ENCODE data around the gene CALHM4. TPM values are rescaled to one million over a fixed set of nuclear protein-coding genes. Genes with fewer than 3 reads are reported as not detected.

Gene CALHM4
- total and polyA plus RNA-seq, 2 of the 8 experiments (the other 6 are each of a cell fraction or from before 2014, with no cell fraction given) = not detected

GRCh38 chr6:116560130-116560529, 6.6 kb downstream of the CALHM4 start (continued):
- TF ChIP-seq ATF3 (IDR thresholded peaks at IDR 0.05; ENCODE audit: insufficient read depth, low read depth, low read length) = no peak
- no peak for TF ChIP-seq CHD1 (IDR thresholded peaks at IDR 0.05; ENCODE audit: low read depth, low read length)
- no peak for TF ChIP-seq SAP30 (IDR thresholded peaks at IDR 0.05; ENCODE audit: insufficient read depth, insufficient replicate concordance, low read length)
- no peak for TF ChIP-seq POU5F1 (IDR thresholded peaks at IDR 0.05; ENCODE audit: low read depth, low read length)
- TF ChIP-seq CEBPB (IDR thresholded peaks at IDR 0.05; ENCODE audit: low read depth, low read length) = no peak
- TF ChIP-seq CREB1 (IDR thresholded peaks at IDR 0.05) = no peak
- TF ChIP-seq BACH1 (IDR thresholded peaks at IDR 0.05; ENCODE audit: low read length) = no peak
